Subcutaneous adipose tissue (tissue), 4 donors: ENCODE results near the gene HRAS. TPM values are rescaled to one million over a fixed set of nuclear protein-coding genes. Genes with fewer than 3 reads are reported as not detected.

ENCODE experiments used
- total RNA-seq, 4 donors: library from RNA; depleted of rRNA; stranded (reverse); fragments of >200 nt; gene quantifications; one replicate each; pipeline ENCODE4 v1.1.0, GENCODE V29; 2016
- TF ChIP-seq, protein P1 (sequence below): fragments of 450-650 bp; IDR thresholded peaks from one replicate; pipeline ENCODE4 v1.5.1; 2016; ENCODE audit warnings: low read depth, mild to moderate bottlenecking, control low read depth, antibody characterized with exemption, moderate library complexity

HRAS gene
- total RNA-seq, 4 donors from 2014 or later = 33.7 to 53.3 (median 39.9) TPM

DNA sequence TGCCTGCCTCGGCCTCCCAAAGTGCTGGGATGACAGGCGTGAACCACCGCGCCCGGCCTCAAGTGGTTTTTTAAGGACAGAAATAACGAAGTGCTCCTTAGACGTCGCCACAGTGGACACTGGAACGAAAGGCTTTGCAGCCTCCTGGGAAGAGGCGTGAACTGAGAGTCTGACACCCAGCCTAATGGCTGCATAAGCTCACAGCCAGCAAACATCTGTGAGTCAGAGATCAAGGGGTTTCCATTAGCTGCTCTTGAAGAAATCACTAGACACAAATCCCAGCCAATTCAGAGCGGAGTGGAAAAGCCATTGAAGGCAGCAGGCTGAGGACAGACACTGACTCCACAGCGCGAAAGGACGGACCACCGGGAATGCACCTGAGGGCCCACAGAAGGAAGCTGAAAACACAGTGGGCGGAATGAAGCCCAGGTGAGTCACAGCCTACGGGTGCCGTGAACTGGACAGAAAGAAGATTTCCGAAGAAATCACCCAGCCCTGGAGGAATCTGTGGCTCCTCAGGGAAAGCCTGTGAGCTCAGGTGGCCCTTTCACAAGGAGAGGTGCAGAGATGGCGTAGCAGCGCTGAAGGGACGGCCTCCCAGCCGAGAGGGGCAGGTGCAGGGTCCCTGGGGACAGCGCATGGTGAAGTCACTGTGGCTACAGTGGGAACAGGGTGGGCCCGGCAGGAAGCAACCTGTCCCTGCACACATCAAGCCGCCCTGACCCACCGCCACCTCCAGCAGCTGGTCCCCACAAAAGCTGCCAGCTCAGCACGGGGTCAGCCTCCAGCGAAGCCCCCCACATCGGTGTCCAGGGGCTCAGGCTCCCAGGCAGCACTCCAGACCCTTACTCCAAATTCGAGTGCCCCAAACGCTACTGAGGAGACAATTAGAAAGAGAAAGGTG, 13.6 kb upstream of the HRAS start:
- TF ChIP-seq, protein P1, sequence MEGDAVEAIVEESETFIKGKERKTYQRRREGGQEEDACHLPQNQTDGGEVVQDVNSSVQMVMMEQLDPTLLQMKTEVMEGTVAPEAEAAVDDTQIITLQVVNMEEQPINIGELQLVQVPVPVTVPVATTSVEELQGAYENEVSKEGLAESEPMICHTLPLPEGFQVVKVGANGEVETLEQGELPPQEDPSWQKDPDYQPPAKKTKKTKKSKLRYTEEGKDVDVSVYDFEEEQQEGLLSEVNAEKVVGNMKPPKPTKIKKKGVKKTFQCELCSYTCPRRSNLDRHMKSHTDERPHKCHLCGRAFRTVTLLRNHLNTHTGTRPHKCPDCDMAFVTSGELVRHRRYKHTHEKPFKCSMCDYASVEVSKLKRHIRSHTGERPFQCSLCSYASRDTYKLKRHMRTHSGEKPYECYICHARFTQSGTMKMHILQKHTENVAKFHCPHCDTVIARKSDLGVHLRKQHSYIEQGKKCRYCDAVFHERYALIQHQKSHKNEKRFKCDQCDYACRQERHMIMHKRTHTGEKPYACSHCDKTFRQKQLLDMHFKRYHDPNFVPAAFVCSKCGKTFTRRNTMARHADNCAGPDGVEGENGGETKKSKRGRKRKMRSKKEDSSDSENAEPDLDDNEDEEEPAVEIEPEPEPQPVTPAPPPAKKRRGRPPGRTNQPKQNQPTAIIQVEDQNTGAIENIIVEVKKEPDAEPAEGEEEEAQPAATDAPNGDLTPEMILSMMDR = no peak

DNA sequence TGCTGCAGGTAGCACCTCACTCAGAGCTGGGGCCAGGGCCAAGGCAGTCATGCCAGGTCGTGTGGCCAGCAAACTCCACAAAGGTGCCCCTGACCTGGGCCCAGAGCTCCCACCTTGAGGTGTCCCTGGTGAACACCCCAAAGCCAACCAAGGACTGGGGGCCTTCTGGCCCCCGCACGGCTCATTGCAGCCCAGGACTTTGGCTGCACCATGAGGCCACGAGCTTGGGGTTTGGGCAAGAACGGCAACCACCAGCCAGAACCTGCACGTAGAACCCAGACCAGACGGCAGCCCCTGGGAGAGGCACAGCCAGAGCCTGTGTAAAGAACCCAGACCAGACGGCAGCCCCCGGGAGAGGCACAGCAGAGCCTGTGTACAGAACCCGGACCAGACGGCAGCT, 9.8 kb upstream of the HRAS start:
- TF ChIP-seq, protein P1 = no peak

DNA sequence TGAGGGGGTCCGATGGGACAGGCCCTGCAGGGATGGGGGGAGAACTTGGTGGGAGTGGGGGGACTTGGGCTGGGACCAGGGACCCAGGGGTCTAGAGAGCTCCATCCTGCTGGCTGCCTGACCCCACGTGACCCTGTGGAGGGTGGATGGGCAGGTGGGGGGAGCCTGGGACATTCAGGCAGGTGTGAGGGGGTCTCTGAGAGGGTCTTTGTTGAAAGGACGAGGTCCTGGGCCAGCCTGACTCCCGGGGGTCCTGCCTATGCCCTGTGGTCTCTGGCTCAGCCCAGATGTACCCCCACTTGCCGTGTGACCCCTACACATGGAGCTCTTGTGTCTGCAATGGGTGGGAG, 9.4 kb upstream of the HRAS start:
- TF ChIP-seq, protein P1 = no peak

DNA sequence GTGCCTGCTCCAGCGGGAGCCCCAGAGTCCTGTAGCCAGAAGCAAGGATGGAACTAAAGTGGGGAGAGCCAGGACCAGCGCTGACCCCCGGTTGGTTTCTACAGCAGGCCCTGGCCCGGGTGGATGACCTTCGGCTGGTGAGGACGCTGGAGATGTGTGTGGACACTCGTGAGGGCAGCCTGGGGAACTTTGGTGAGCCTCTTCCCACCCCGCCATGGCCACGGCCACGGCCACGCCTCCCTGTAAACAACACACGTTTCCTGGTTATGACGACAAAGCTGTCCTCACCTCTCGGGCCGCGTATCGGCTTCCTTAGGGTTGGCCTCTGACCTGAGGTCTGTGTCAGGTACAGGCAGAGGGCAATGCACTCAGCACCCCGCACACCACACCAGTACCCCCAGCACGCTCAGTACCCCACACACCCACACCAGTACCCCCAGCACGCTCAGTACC, 6.1 kb upstream of the HRAS start:
- TF ChIP-seq, protein P1 = no peak

DNA sequence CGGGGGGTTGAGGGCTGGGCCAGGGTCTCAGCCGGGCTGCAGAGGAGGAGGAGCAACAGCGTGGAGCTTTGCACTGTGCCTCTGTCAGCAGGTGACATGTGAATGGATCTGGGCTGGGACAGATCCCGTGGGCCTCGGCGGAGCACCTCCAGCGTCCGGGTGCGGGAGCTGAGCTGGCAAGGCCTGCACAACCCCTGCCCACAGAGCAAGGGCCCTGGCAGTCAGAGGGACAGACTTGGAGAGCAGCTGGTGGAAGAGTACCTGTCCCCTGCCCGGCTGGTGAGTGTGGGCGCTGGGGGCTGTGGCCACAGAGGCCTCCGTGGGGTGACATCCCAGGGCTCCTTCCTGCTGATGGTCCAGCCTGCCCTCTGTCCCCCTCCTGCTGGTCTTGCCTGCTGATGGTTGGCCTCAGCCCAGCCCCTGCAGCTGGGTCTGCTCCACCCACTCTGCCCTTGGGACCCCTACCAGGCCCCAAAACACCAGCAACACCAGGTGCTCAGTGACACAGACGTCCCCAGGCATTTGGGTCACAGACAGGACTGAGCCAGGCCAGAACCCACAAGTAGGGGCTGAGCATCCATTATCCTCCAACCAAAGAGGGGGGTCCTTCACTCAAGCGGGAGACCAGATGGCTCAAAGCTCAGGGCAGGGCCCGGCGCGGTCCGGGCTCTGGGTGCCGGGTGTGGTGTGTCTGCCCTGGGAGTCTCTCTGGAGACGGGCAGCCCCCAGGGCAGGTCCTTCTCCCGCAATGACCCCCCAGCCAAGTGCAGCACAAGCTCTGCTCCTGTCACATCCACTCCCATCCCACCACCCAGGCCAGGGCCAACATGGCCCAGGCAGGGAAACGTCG, 5.4 kb upstream of the HRAS start:
- TF ChIP-seq, protein P1 = no peak

DNA sequence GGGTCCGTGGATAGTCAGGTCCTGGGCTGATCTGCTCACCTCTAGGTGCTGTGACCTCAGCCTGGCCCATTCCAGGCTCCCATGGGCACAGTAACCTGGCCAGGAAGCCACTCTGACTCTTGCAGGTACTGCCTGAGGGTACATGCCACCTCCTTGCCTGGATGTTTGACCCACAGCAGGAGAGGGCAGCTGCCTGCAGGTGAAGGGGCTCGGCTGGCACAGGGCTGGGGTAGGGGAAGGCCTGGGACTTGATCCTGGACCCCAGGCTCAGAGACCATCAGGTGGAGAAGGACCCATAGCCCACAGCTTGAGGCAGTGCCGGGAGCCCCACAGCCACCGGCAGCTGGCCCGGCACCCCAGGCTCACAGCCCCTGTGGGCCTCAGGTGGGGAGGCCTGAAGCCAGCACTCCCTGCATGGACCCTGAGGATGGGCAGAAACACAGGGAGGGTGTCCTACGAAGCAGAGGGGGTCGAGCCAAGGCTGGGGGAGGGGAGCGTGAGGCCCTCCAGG, 4.7 kb upstream of the HRAS start:
- TF ChIP-seq, protein P1 = no peak

DNA sequence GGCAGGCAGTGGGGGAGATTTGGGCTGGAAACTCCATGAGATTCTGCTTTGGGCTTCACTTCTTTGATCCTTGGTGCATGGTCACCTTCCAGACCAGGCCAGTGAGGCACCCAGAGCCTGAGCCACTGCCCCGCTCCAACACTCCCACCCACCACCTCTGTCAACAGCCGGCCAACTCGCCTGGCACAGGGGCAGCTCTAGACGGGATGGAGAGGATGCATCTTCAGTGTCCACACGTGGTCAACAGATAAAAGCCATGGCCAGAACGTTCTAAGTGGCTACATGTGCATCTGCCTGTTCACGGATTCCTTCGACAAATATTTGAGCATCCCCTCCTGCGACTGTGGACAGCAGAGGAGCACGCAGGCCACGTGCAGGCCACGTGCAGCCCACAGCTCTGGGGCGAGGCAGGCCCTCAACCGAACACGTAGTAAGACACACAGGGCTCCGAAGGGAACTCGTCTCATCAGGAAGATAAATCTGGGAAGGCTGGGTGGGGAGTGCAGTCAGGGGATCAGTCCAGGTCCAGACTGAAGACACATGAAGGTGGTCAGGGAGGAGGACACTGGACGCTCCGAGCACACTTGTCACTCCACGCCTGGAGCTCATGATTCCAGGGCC, 3.2 kb upstream of the HRAS start:
- TF ChIP-seq, protein P1 = no peak
